SU-DHL-6 (cell line): Measurements from ENCODE around the gene ATF6.

Experiments
- CTCF ChIP-seq: fragments of 200-600 bp; sonication (generic); IDR thresholded peaks from one replicate; pipeline ENCODE4 v1.5.1; 2017; ENCODE audit warnings: antibody characterized with exemption, mild to moderate bottlenecking, low read length, moderate library complexity; ENCODE audit not compliant: insufficient read depth, poor library complexity, severe bottlenecking
- EZH2phosphoT487 ChIP-seq: fragments of 200-600 bp; sonication (generic), shearing (Covaris generic); conservative IDR thresholded peaks from 2 replicates; pipeline ENCODE4 v1.6.1; 2018; ENCODE audit warnings: mild to moderate bottlenecking, antibody characterized with exemption, low read length, moderate library complexity, mixed read lengths

GRCh38 chr1:161838885-161839284 lies 72.8 kb downstream of the ATF6 start:
- no peak for TF ChIP-seq EZH2phosphoT487
- no peak for TF ChIP-seq CTCF
